Loucy (cell line): ENCODE measurements around the gene OR52L1.

Source experiments
- EZH2phosphoT487 ChIP-seq: fragments of 200-600 bp; IDR thresholded peaks from 2 replicates; pipeline ENCODE4 v1.6.1; 2018; ENCODE audit warnings: antibody characterized with exemption, mild to moderate bottlenecking, moderate library complexity, borderline replicate concordance
- TF ChIP-seq, protein P1 (sequence below): fragments of 200-600 bp; sonication (generic); conservative IDR thresholded peaks from 2 replicates; pipeline ENCODE4 v1.5.1; 2014; ENCODE audit warnings: mild to moderate bottlenecking, antibody characterized with exemption, low read length

DNA sequence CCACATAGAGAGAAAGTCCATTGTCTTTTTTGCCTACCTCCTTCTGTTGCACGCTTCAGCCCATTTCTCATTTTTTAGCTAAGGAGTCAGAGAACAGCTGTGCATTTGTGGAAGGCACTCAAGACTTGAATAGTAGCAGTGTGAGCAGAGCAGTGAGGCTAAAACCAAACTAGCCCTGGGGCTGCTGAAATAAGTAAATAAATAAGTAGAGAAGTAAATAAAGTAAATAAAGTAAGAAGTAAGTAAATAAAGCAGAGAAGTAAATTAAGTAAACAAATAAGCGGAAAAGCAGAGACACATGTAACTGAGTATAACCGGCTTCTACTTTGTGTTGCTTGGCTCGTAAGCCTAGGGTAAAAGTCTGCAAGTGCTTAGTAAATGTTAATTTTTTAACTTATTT lies 2.4 kb upstream of the OR52L1 start:
- TF ChIP-seq, protein P1, sequence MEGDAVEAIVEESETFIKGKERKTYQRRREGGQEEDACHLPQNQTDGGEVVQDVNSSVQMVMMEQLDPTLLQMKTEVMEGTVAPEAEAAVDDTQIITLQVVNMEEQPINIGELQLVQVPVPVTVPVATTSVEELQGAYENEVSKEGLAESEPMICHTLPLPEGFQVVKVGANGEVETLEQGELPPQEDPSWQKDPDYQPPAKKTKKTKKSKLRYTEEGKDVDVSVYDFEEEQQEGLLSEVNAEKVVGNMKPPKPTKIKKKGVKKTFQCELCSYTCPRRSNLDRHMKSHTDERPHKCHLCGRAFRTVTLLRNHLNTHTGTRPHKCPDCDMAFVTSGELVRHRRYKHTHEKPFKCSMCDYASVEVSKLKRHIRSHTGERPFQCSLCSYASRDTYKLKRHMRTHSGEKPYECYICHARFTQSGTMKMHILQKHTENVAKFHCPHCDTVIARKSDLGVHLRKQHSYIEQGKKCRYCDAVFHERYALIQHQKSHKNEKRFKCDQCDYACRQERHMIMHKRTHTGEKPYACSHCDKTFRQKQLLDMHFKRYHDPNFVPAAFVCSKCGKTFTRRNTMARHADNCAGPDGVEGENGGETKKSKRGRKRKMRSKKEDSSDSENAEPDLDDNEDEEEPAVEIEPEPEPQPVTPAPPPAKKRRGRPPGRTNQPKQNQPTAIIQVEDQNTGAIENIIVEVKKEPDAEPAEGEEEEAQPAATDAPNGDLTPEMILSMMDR = no peak
- TF ChIP-seq EZH2phosphoT487 = no peak
